DMS 273 treated with DMSO at 0.1 percent for 48 hours (cell line): Measurements from ENCODE around the gene DDX39B.
"Not testable (repeated sequence)": the region's sequence is repeated elsewhere in the genome, so short reads cannot be mapped to it uniquely, and the experiment has no call there.

ENCODE experiments used
- DNase-seq: peaks from one replicate; lab custom pipeline; 2025; lab: John Stamatoyannopoulos, UW

Gene DDX39B

GRCh38 chr6:31541658-31542521, at the start of gene DDX39B:
Gene DDX39B (minus strand): TSS chr6:31542003. CDS start chr6:31540532, 1,471 bp downstream.
- DNase-seq: peak; percentile 89

- DNase-seq: not testable (repeated sequence)
These were observed 48.9 kb upstream of the DDX39B start for GRCh38 chr6:31590691-31591090.

GRCh38 chr6:31588871-31589650, 47.3 kb upstream of the DDX39B start:
- no peak for DNase-seq

- DNase-seq: no peak
These were observed 46.3 kb upstream of the DDX39B start for GRCh38 chr6:31587791-31588777.

- DNase-seq: no peak
These were observed 44.9 kb upstream of the DDX39B start for GRCh38 chr6:31586599-31587281.

- no peak for DNase-seq
These were observed 44.2 kb upstream of the DDX39B start, which contains the start of gene LST1 for GRCh38 chr6:31586008-31586407. Gene LST1 (plus strand): TSS chr6:31586277. CDS start chr6:31587300, 1,023 bp downstream.

GRCh38 chr6:31585491-31585890, 43.7 kb upstream of the DDX39B start:
- no peak for DNase-seq

- DNase-seq: no peak
These were observed 40.4 kb upstream of the DDX39B start, which contains the start of gene LTB for GRCh38 chr6:31582230-31582643. Gene LTB (minus strand): TSS chr6:31582424. CDS start chr6:31582417, 7 bp downstream.

GRCh38 chr6:31581434-31582229, 39.8 kb upstream of the DDX39B start:
- DNase-seq: no peak

- peak; percentile 19 for DNase-seq
These were observed 39.1 kb upstream of the DDX39B start for GRCh38 chr6:31580807-31581433.

GRCh38 chr6:31580438-31580740, 38.6 kb upstream of the DDX39B start:
- no peak for DNase-seq

GRCh38 chr6:31579546-31580437, 38.0 kb upstream of the DDX39B start:
- DNase-seq: no peak

GRCh38 chr6:31579119-31579505, 37.3 kb upstream of the DDX39B start:
- no peak for DNase-seq

GRCh38 chr6:31578184-31579118, 36.6 kb upstream of the DDX39B start:
- DNase-seq: no peak

GRCh38 chr6:31577579-31577966, 35.8 kb upstream of the DDX39B start:
- DNase-seq: no peak

- DNase-seq: no peak
These were observed 35.2 kb upstream of the DDX39B start for GRCh38 chr6:31576897-31577578.
